K562 (cell line): ENCODE data around the gene TAF1A. TPM values are rescaled to one million over a fixed set of nuclear protein-coding genes. Genes with fewer than 3 reads are reported as not detected.

ENCODE experiments used
- ARHGAP35 ChIP-seq: fragments of 450-650 bp; IDR thresholded peaks from 2 replicates; pipeline ENCODE4 v1.6.1; 2018; ENCODE audit not compliant: partially characterized antibody
- ATF1 ChIP-seq, 2 experiments: fragments of 450-650 bp in 1 of 2; IDR thresholded peaks; 2 replicates each; pipeline ENCODE4 v1.6.1; 2016; ENCODE audit warnings: missing compliant biosample characterization in 1 of 2, missing genetic modification characterization in 1 of 2
- E4F1 ChIP-seq: fragments of 250-450 bp; sonication (Bioruptor Pico); IDR thresholded peaks from 2 replicates; pipeline ENCODE4 v1.5.0; 2021; ENCODE audit warnings: mild to moderate bottlenecking, borderline replicate concordance
- HDAC2 ChIP-seq: fragments of 450-650 bp; IDR thresholded peaks from 2 replicates; pipeline ENCODE4 v1.6.1; 2016; ENCODE audit warnings: mild to moderate bottlenecking
- HMGXB4 ChIP-seq: sonication (generic); formaldehyde crosslinking; IDR thresholded peaks from 2 replicates; pipeline ENCODE4 v1.8.1; 2023; ENCODE audit warnings: mild to moderate bottlenecking, missing genetic modification reagents
- KAT8 ChIP-seq: fragments of 450-650 bp; IDR thresholded peaks from 2 replicates; pipeline ENCODE4 v1.6.1; 2016; ENCODE audit warnings: low read depth, mild to moderate bottlenecking
- KDM1A ChIP-seq, 2 experiments: fragments of 450-650 bp; IDR thresholded peaks; 2 replicates each; pipeline ENCODE4 v1.6.1; 2016; ENCODE audit warnings: mild to moderate bottlenecking in 2 of 2
- POU5F1 ChIP-seq: fragments of 150-350 bp; IDR thresholded peaks from 2 replicates; pipeline ENCODE4 v1.6.1; 2014; ENCODE audit warnings: borderline replicate concordance, low read length, low read depth, mild to moderate bottlenecking; ENCODE audit not compliant: partially characterized antibody
- SREBF1 ChIP-seq: fragments of 150-350 bp; IDR thresholded peaks from 2 replicates; pipeline ENCODE4 v1.6.1; 2014; ENCODE audit warnings: antibody characterized with exemption, low read depth, low read length, borderline replicate concordance
- STAT6 ChIP-seq: sonication (generic); formaldehyde crosslinking; IDR thresholded peaks from 2 replicates; pipeline ENCODE4 v1.8.1; 2023; ENCODE audit warnings: mild to moderate bottlenecking, missing genetic modification reagents
- U2AF2 ChIP-seq: fragments of 200-400 bp; formaldehyde crosslinking; optimal IDR thresholded peaks from 2 replicates; pipeline ENCODE3; 2017; ENCODE audit warnings: low read depth, mild to moderate bottlenecking, low read length
- VEZF1 ChIP-seq: fragments of 200-800 bp; sonication (Bioruptor generic); IDR thresholded peaks from 2 replicates; pipeline ENCODE4 v1.6.1; 2017; ENCODE audit warnings: missing genetic modification characterization, missing compliant biosample characterization
- WHSC1 ChIP-seq: IDR thresholded peaks from one replicate; pipeline ENCODE4 v1.6.1; 2012; ENCODE audit warnings: low read length, control low read depth, inconsistent platforms
- ZNF274 ChIP-seq: IDR thresholded peaks from 2 replicates; pipeline ENCODE4 v1.6.1; 2011; ENCODE audit warnings: low read depth, mild to moderate bottlenecking, low read length, moderate library complexity, borderline replicate concordance
- ZNF639 ChIP-seq, 2 experiments: fragments of 200-800 bp in 1 of 2; sonication (Bioruptor generic) in 1 of 2; sonication (generic) in 1 of 2; formaldehyde crosslinking in 1 of 2; IDR thresholded peaks in 1 of 2; conservative IDR thresholded peaks in 1 of 2; 2 replicates each; pipeline versions ENCODE4 v1.5.0 to v1.6.1; 2016 to 2020; ENCODE audit warnings: missing compliant biosample characterization in 1 of 2, missing genetic modification characterization in 1 of 2, missing genetic modification reagents in 1 of 2
- ZZZ3 ChIP-seq: fragments of 450-650 bp; IDR thresholded peaks from 2 replicates; pipeline ENCODE4 v1.6.1; 2016; ENCODE audit warnings: antibody characterized with exemption, mild to moderate bottlenecking, moderate library complexity
- polyA plus RNA-seq, 8 experiments: library from polyadenylated mRNA; depleted of rRNA in 4 of 8; stranded (reverse) in 5 of 8; unstranded in 3 of 8; fragments of >200 nt; fragmentation: Nextera tagmentation in 2 of 8; fragmentation: Illumina TruSeq in 1 of 8; extraction: Ambion mirVana in 2 of 8; extraction: Trizol in 1 of 8; gene quantifications; 2 replicates each; pipeline versions ENCODE4 v1.2.1 to v1.2.3, GENCODE V29; 2011 to 2014; ENCODE audit warnings: inconsistent platforms in 1 of 8, missing spikeins in 1 of 8
- total RNA-seq, 7 experiments: library from RNA; depleted of rRNA in 6 of 7; stranded (reverse); fragments of >200 nt in 6 of 7; fragmentation: Illumina TruSeq in 2 of 7; extraction: Trizol in 2 of 7; gene quantifications; 2 replicates each; pipeline versions ENCODE4 v1.2.1 to v1.2.3, GENCODE V29; 2011 to 2021; ENCODE audit warnings: low replicate concordance in 1 of 7

The TAF1A gene
- total and polyA plus RNA-seq, 9 of the 15 experiments (the other 6 are each of a cell fraction or from before 2014, with no cell fraction given) = 17.8 to 36.8 (median 25.3) TPM

- TF ChIP-seq WHSC1 = no peak
- TF ChIP-seq STAT6 (CRISPR knock-in tag) = 0 out of 2 replicates have a peak, but pooled peaks have one; percentile 74
- no peak for TF ChIP-seq U2AF2
- TF ChIP-seq KDM1A (IDR thresholded peaks at IDR 0.05) = no peak
- no peak for TF ChIP-seq ARHGAP35
- TF ChIP-seq VEZF1 (CRISPR knock-in tag) = no peak
- 0 out of 4 replicates have a peak, but pooled peaks of 1 of the 2 experiments have one; percentile 23 for TF ChIP-seq ZNF639 (CRISPR knock-in tag; conservative IDR thresholded peaks at IDR 0.05 in 1 of 2, IDR thresholded peaks at IDR 0.05 in 1 of 2)
- TF ChIP-seq HDAC2 = no peak
- TF ChIP-seq POU5F1 = no peak
- TF ChIP-seq SREBF1 = no peak
- no peak for TF ChIP-seq ZNF274
- TF ChIP-seq E4F1 (CRISPR knock-in tag) = no peak
- no peak for TF ChIP-seq ZZZ3
- TF ChIP-seq KAT8 = no peak
- no peak for TF ChIP-seq ATF1 (CRISPR knock-in tag; IDR thresholded peaks at IDR 0.05)
- no peak for TF ChIP-seq ATF1 (tag; IDR thresholded peaks at IDR 0.05)
- TF ChIP-seq HMGXB4 = peak; percentile 43; the same call in 1 of the 2 replicates
Observed at GRCh38 chr1:222618880-222619596, 29.3 kb upstream of the TAF1A start (continued).
